HEK293T (cell line): Measurements from ENCODE around the gene TSR2.
"Not testable (repeated sequence)": the region's sequence is repeated elsewhere in the genome, so short reads cannot be mapped to it uniquely, and the experiment has no call there.

Source experiments
- CTCF ChIA-PET: fragments of 350-600 bp; formaldehyde crosslinking; extraction: SDS; loops from one replicate; lab custom pipeline; 2021; ENCODE audit warnings: antibody characterized with exemption, inconsistent platforms; lab: Yijun Ruan, JAX
- POLR2A ChIA-PET: fragments of 350-600 bp; formaldehyde crosslinking; extraction: SDS; loops from one replicate; lab custom pipeline; 2020; ENCODE audit warnings: antibody characterized with exemption, inconsistent platforms; lab: Yijun Ruan, JAX
- DNase-seq: peaks from one replicate; pipeline ENCODE4 v3.0.0; 2012; ENCODE audit warnings: mixed read lengths; ENCODE audit errors: extremely low spot score
- ARNT ChIP-seq: fragments of 450-650 bp; IDR thresholded peaks from 2 replicates; pipeline ENCODE4 v1.6.1; 2017; ENCODE audit warnings: mild to moderate bottlenecking
- BHLHE40 ChIP-seq: fragments of 450-650 bp; IDR thresholded peaks from 2 replicates; pipeline ENCODE4 v1.6.1; 2016; ENCODE audit warnings: mild to moderate bottlenecking, moderate library complexity, borderline replicate concordance
- CTBP1 ChIP-seq: fragments of 450-650 bp; IDR thresholded peaks from 2 replicates; pipeline ENCODE4 v1.6.1; 2016; ENCODE audit warnings: borderline replicate concordance
- ELF4 ChIP-seq: fragments of 450-650 bp; IDR thresholded peaks from 2 replicates; pipeline ENCODE4 v1.6.1; 2017; ENCODE audit warnings: antibody characterized with exemption
- FOXA1 ChIP-seq: fragments of 450-650 bp; IDR thresholded peaks from 2 replicates; pipeline ENCODE4 v1.6.1; 2016; ENCODE audit warnings: mild to moderate bottlenecking
- FOXK2 ChIP-seq: fragments of 450-650 bp; IDR thresholded peaks from 2 replicates; pipeline ENCODE4 v1.6.1; 2016; ENCODE audit warnings: mild to moderate bottlenecking
- FOXM1 ChIP-seq: fragments of 450-650 bp; IDR thresholded peaks from 2 replicates; pipeline ENCODE4 v1.6.1; 2017; ENCODE audit warnings: mild to moderate bottlenecking, borderline replicate concordance
- HDGF ChIP-seq: fragments of 450-650 bp; IDR thresholded peaks from 2 replicates; pipeline ENCODE4 v1.6.1; 2017; ENCODE audit warnings: antibody characterized with exemption, borderline replicate concordance
- L3MBTL2 ChIP-seq: fragments of 450-650 bp; conservative IDR thresholded peaks from 2 replicates; pipeline ENCODE4 v1.6.1; 2016; ENCODE audit warnings: mild to moderate bottlenecking
- LEF1 ChIP-seq: fragments of 450-650 bp; IDR thresholded peaks from 2 replicates; pipeline ENCODE4 v1.6.1; 2017; ENCODE audit warnings: mild to moderate bottlenecking, borderline replicate concordance
- NFRKB ChIP-seq: fragments of 450-650 bp; IDR thresholded peaks from 2 replicates; pipeline ENCODE4 v1.6.1; 2016; ENCODE audit warnings: mild to moderate bottlenecking, moderate library complexity
- SP1 ChIP-seq: fragments of 450-650 bp; IDR thresholded peaks from 2 replicates; pipeline ENCODE4 v1.6.1; 2017
- SUZ12 ChIP-seq: fragments of 450-650 bp; IDR thresholded peaks from 2 replicates; pipeline ENCODE4 v1.6.1; 2016; ENCODE audit warnings: mild to moderate bottlenecking
- TARDBP ChIP-seq: fragments of 450-650 bp; IDR thresholded peaks from 2 replicates; pipeline ENCODE4 v1.6.1; 2016
- ZNF384 ChIP-seq: fragments of 450-650 bp; IDR thresholded peaks from 2 replicates; pipeline ENCODE4 v1.6.1; 2016
- TF ChIP-seq, protein P1 (sequence below): fragments of 450-650 bp; IDR thresholded peaks from 2 replicates; pipeline ENCODE4 v1.6.1; 2016

Gene TSR2

DNA sequence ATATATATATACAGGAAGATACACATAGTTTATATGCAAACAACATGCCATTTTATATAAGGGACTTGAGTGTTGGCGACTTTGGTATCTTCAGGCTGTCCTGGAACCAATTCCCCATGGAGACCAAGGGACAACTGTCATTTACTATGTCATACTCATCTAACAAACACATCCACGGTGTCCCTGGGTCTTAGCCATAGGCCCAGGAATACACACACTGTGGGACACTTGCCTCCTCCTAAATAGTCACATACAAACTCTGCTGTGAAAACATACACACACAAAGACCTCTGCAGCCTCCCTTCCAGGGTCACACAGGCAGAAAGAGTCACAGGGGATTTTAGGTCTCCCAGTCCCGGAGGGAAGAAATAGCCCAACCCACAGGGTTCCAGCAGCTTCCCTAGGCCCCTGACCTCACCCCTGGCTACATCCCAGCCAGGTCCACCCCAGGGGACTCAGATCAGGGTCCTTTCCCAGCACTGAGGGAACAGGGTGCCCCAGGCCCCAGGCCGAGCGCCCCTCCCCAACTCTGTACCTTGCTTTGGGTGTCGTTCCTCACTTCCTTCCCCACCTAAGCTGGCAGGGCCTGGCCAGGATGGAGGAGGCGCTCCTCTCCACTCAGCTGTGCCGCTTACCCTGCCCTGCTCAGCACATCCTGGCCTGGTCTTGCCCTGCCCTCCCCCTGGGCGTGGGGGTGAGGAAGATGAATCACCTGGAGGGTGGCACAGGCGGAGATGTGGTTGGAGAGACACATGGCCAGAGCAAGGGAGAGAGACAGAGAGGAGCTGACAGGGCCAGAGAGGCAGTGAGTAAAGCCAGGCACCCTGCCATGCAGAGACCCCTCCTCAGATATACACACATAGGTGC is 34.0 kb downstream of the TSR2 start:
- DNase-seq = no peak
- TF ChIP-seq BHLHE40 = no peak
- TF ChIP-seq NFRKB = no peak
- TF ChIP-seq CTBP1 = no peak
- TF ChIP-seq, protein P1, sequence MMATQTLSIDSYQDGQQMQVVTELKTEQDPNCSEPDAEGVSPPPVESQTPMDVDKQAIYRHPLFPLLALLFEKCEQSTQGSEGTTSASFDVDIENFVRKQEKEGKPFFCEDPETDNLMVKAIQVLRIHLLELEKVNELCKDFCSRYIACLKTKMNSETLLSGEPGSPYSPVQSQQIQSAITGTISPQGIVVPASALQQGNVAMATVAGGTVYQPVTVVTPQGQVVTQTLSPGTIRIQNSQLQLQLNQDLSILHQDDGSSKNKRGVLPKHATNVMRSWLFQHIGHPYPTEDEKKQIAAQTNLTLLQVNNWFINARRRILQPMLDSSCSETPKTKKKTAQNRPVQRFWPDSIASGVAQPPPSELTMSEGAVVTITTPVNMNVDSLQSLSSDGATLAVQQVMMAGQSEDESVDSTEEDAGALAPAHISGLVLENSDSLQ = no peak
- TF ChIP-seq FOXM1 = no peak
- no peak for TF ChIP-seq SP1
- no peak for TF ChIP-seq ARNT
- TF ChIP-seq FOXK2 = no peak
- no peak for TF ChIP-seq HDGF
- TF ChIP-seq FOXA1 = no peak
- TF ChIP-seq ZNF384 = no peak
- ChIA-PET POLR2A (no interaction called here), CTCF (no interaction called here)

DNA sequence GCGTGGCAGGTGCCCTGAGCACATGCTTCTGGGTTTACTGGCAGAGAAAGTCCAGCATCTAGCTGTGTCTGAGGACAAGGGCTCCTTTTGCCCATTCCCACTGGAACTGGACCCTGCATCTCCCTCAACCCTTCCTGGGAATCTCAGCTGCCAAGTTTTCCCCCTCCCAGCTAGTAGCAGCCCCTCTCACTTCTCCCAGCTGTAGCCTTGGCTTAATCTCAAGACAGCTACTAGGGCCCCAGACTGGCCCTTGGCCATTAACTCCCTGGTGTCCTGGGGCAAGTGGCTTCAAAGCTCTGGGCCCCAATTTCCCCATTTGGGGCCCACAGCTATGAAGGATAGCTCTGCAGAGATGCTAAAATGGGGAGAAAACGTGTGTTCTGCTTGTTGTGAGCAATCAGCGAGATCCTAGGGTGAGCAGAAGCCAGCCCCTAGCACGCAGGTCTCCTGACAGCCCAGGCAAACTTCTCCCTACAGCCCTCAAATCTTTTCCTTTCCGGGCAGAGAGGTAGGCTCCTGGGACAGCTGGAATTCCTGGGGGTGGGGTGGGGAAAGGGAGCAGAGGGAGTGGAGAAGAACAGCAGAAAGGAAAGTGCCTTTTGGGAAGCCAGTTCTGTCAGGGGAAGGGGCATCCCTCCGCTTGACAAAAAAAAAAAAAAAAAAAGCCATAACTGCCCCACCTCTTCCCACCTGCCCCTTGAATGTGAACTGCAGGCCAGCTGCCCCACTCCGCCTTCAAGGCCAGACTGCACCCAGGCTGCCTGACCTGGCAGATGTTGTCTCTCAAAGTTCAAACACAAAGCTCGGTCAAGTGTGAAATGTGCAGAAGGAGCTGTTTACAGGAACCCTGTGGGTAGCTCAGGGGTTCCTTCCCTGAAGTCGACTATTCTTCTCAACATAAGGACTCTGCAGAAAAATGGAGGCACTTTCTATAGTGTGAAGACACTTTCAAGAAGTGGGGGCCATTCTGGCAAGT is 39.2 kb downstream of the TSR2 start:
- no peak for DNase-seq
- ChIA-PET POLR2A (interaction anchor here (0.8 to 1.6 kb wide), 2 partner anchors 51 to 160 kb away, joined by 4 to 6 read pairs; partner anchors contain the start of gene GNL3L), CTCF (no interaction called here)
- no peak for TF ChIP-seq BHLHE40
- TF ChIP-seq FOXK2 = no peak
- TF ChIP-seq FOXA1 = no peak
- no peak for TF ChIP-seq FOXM1
- no peak for TF ChIP-seq ELF4
- TF ChIP-seq LEF1 = no peak
- TF ChIP-seq ARNT = no peak
- no peak for TF ChIP-seq CTBP1
- TF ChIP-seq HDGF = no peak
- no peak for TF ChIP-seq SUZ12
- no peak for TF ChIP-seq SP1
- TF ChIP-seq ZNF384 = no peak
- TF ChIP-seq L3MBTL2 = no peak
- no peak for TF ChIP-seq TARDBP
- no peak for TF ChIP-seq NFRKB
- TF ChIP-seq, protein P1 = no peak

DNA sequence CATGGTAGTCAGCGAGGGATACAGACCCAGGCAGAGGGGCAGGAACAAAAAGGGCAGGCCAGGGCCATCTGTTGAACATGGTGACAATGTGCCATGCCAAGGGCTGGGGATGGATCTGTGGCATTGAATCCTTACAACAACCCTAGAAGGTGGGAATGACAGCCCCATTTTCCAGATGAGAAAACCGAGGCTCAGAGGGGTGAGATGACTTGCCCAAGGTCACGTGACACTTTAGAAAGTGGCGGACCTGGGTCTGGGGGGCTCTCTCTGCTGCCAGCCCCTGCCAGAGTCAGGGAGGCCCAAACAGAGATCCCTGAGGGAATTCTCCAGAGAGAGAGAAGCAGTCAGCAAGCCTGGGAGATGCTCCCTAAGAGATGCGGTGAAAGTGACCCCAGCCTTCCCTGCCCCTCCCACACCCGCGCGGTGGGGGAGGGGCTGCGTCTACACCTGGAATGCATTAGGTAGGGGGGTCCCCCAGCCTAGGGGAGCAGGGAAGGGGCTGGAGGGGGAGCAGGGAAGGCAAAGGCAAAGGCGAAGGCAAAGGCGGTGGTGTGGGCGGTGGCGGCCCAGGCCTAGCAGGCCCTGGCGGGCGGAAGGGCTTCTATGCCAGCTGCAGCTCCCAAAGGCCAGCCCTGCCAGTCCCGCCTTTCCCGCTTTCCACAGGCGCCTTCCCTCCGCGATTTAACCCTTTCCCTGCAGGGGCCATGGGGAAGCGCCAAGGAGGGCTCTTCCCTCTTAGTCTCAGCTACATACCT is 42.8 kb downstream of the TSR2 start:
- POLR2A ChIA-PET = no interaction called here
- DNase-seq = no peak

DNA sequence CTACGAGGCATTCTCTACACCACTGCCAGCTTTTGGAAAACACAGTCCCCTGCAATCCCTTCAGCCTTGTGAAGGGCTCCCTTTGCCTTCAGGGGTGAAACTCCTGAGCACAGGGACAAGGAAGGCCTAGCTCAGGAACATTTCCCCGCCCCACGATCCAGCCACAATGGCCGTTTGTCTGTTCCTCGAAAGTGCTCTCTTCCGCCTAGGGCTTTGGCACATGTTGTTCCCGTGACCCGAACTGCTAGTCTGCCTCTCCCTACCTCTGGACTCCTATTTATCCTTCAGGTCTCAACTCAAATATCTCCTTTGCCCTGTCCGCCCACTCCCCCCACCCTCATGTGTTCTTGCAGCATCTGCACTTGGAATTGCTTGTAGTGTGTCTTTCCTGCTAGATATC is 43.7 kb downstream of the TSR2 start:
- POLR2A ChIA-PET = no interaction called here
- TF ChIP-seq SUZ12 (no peak), SP1 (no peak), NFRKB (no peak), ZNF384 (no peak), ELF4 (no peak), L3MBTL2 (no peak), ARNT (no peak), TARDBP (no peak), BHLHE40 (no peak), HDGF (no peak)
- DNase-seq = no peak
- CTCF ChIA-PET = no interaction called here

More for the DNA sequence above, 42.8 kb downstream of the TSR2 start:
- TF ChIP-seq L3MBTL2 = no peak
- TF ChIP-seq SP1 = no peak
- no peak for TF ChIP-seq SUZ12
- TF ChIP-seq ZNF384 = no peak
- CTCF ChIA-PET = interaction anchor here (0.6 to 1.4 kb wide), 2 partner anchors 9 to 21 kb away, joined by 3 to 4 read pairs; no protein-coding TSS in a partner anchor

DNA sequence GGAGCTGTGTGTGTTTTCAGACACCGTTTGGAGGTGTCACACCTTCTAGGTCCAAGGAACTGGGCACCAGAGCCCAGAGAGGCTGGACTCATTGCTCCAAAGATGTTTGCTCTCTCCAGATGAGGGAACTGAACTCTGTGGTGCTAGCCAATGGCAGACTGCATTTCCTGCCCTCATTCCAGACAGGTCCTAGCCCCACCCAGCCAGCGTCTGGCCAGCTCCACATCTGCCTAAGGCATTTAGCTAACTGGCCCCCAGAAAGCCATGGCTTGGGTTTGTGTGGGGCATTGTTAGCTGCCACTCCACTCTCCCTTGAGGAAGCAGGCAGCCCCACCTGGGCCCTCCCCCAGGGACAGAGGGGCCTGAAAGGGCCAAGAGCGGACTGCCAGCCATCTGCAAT is 44.5 kb downstream of the TSR2 start:
- ChIA-PET POLR2A (no interaction called here), CTCF (no interaction called here)
- no peak for TF ChIP-seq FOXA1
- no peak for TF ChIP-seq TARDBP
- TF ChIP-seq BHLHE40 = no peak
- no peak for TF ChIP-seq HDGF
- no peak for TF ChIP-seq FOXK2
- TF ChIP-seq LEF1 = no peak
- no peak for TF ChIP-seq FOXM1
- no peak for TF ChIP-seq ARNT
- TF ChIP-seq L3MBTL2 = no peak
- TF ChIP-seq ZNF384 = no peak
- TF ChIP-seq, protein P1 = no peak
- TF ChIP-seq CTBP1 = no peak
- TF ChIP-seq SP1 = no peak
- no peak for TF ChIP-seq SUZ12
- TF ChIP-seq NFRKB = no peak
- no peak for TF ChIP-seq ELF4
- no peak for DNase-seq

DNA sequence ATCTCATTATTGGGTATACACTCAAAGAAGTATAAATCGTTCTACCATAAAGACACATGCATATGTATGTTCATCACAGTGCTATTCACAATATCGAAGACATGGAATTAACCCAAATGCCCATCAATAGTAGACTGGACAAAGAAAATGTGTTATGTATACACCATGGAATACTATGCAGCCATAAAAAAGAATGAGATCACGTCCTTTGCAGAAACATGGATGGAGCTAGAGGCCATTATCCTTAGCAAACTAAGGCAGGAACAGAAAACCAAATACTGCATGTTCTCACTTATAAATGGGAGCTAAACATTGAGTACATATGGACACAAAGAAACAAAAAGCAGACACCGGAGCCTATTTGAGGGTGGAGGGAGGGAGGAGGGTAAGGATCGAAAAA is 49.6 kb downstream of the TSR2 start:
- DNase-seq, CTCF ChIA-PET, POLR2A ChIA-PET: not testable (repeated sequence)
